IPS-11a (cell line): ENCODE results near the gene LMF1.
"Not testable (repeated sequence)": the region's sequence is repeated elsewhere in the genome, so short reads cannot be mapped to it uniquely, and the experiment has no call there.

Source experiments
- H3K4me3 ChIP-seq: one replicate; pipeline ENCODE4 v1.5.1; 2013; ENCODE audit warnings: low read depth, low read length, control low read depth

Gene LMF1

DNA sequence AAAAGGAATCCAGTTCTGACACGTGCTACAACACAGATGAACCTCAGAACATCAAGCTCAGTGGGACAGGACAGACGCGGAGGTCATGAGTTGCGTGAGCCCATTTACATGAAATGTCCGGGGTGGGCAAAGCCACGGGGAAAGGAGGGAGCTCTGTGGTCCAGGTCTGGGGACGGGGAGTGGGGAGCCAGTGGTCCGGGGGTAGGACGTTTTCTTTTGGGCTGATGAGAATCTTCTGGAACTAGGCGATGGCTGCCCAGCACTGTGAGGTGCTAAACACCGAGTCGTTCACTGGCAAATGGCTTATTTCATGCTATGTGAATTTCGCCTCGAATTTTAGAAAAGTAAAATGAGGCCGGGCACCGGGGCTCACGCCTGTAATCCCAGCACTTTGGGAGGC, 2.6 kb upstream of the LMF1 start:
- no peak overlapping the region for H3K4me3 ChIP-seq

DNA sequence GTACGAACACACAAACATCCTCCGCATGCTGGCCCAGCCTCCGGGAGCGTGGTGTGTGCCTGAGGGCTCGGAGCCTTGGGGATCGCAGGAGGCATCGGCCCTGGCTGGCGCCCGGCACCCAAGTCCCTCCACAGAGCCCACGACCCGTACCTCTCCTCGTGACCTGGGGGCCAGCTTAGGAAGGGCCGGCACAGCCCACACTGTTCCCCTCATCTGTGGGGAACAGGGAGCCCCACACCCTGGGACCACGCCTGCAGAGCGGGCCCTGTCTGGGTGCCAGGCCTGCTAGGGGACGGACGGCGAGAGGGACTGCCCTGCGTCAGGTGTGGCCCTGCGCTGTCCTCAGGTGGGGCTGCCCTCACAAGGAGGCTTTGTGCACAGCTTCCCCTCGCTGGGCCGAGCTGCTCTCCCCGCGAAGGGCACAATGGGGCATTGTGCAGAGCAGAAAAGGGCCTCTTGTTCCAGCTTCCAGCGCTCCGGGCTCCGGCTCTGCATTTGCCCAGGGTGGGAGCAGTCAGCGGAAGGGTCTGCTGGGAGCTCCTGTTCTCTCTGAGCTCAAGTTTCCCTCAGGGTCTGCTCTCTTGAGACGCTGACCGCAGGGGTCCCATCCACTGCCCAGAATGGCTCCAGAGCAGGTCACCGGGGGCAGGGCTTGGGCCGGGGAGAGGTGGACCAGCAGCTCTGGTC, 1.7 kb upstream of the LMF1 start:
- no peak overlapping the region for H3K4me3 ChIP-seq

DNA sequence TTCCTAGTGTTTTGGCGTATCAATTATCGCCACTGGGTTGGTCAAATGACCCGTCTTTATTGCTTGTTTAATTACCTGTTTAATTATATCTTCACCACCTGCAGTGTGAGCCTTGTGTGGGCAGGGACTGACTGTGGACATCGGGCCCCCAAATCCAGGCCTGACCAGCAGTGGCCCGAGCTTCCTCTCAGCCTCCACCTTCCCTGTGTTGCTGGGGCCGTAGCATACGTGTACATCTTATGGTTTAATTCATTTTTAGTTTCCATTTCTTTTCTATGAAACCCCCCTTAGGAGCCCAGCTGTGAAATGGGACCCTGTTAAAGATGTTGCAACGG, 1.2 kb upstream of the LMF1 start:
- no peak overlapping the region for H3K4me3 ChIP-seq

DNA sequence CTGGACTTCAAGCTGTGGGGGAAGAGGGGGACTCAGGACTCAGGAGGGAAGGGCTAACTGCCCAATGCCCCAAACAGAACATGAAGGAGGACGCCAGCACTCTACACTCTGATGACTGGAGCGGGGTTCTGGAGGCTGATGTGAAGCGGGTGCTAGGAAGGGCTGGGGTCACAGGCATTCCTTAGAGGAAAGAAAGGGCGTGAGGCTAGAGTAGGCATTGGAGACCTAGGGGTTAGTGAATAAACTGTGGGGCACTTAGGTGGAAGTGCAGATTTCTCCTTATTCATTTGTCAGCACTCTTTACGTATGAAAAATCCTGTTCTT, 760 bp upstream of the LMF1 start:
- no peak overlapping the region for H3K4me3 ChIP-seq

DNA sequence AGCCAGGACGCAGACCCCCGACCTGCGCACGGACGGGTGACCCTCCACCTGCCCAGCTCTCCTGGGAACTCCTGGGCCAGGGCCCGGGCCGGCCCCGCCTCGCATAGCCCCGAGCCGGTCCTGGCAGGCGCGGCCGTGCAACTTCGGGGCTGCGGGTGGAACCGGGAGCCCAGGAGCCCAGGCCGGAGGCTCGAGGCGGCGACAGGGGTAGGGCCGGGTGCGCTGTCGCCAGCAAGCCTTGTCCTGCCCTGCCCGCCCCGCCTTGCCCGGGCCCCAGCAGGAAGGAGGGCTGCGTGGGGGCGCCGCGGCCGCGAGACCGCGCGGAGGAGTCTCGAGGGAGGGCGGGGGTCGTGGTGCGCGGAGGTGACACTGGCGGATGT, 408 bp downstream of the LMF1 start:
- H3K4me3 ChIP-seq, result peak overlapping the region; percentile 62

DNA sequence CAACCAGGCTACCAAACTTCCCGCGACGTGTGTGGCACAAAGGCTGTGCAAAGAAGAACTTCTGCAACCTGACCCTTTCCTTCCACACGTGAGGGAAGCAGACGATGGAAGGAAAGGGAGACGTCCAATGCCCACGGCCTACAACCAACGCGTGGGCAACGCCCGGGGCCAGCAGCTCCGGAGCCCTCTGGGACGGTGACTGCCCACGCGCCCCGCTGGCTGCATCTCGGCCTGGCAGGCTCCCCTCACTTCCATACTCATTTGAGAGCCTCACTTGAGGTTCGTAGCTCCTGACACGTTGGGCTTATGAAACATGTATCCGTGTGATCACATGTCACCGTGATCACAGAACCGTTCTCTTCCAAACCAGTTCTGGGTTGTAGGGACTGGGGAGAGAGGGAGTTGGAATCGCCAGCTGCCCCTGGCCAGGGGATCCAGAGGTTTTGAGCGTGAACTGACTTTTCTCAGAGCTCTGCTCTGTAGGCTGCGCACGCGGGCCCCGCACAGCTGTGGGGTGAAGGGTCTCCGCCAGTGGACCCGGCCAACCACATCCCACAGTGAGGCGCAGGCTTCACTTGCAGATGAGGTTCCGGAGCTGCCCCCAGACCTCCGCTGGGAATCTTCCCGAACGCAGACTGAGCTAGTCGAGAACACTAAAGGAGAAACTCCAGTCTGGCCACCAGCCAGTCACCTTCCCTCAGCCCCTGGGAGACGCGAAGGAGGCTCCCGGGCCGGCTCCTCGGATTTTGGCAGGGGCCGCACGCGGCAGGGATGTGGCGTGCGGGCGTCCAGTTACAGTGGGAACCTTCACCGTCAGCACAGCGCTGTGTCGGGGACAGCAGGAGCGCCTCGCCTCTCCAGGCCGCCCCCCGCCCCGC, 1.0 kb downstream of the LMF1 start:
- peak overlapping the region; percentile 62 for H3K4me3 ChIP-seq

DNA sequence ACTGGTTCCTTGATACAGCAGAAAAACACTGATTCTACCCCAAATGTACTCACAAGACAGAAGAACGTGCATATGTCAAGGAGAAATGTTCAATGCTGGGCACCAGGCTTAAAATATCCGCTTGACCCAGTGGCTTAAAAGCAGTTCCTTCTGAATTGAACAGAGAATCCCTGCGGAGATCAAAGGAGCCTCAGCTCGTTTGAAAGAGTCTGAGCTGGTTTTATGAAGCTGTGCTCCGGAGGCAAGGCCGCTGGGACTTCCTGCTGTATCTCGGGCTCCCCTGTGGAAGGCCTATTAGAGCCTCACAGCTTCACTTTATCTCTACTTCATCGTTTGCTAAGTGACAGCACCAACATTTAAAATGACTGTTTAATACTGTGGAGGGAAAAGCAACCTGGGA, 2.2 kb downstream of the LMF1 start:
- H3K4me3 ChIP-seq, result no peak overlapping the region

DNA sequence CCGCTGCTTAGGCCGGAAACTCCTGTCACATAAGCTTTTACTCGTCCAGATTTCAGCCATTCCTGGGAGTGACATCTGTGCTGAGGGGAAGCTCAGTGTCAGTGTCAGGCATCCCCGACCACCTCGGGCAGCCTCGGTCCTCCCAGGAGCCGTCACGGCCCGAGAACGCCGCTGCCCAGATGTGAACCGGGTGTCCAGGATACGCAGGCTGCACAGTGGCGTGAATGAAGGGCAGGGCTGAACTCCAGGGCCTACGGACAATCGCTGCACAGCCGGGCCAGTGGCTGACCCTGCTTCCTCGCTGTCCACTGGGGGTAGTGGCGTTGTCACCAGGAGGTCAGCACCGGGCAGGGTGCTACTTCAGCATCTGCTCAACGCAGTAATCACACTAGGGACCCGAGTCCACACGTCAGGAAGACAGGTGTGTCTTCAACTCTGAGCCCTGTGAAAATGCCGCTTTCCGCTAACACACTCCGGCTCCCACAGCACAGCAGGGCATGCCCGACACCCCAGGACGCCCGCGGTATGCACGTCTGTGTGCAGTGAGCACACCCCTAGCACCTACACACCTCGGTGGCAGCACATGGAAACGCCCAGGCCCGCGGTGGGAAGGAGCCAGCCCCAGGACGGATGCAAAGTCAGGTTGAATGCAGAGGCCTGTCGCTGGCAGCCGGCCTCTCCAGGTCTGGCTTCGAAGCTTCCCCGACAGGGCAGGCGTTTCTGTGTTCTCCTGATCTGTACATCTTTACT, 3.1 kb downstream of the LMF1 start:
- no peak overlapping the region for H3K4me3 ChIP-seq

DNA sequence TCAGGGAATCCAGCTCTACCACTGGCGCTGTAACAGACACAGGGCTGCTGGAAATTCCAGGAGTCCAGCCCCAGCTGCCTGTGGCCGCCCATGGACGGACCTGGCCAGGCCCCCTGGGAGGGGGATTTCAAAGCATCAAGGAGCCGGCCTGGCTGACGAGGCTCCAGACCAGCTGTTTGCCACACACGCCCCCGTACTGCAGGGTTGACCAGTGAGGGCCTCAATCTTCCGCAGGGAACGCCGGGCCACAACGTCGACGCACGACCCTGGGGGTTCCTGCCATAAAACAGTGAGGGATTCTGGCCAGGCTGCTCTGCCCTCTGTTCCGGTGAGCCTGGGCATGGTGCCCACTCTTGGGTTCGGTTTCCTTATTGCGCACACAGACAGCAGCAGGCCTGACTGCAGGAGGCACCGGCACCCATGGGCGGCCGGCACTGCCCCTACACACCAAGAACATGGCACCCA, 3.7 kb downstream of the LMF1 start:
- H3K4me3 ChIP-seq, result no peak overlapping the region

DNA sequence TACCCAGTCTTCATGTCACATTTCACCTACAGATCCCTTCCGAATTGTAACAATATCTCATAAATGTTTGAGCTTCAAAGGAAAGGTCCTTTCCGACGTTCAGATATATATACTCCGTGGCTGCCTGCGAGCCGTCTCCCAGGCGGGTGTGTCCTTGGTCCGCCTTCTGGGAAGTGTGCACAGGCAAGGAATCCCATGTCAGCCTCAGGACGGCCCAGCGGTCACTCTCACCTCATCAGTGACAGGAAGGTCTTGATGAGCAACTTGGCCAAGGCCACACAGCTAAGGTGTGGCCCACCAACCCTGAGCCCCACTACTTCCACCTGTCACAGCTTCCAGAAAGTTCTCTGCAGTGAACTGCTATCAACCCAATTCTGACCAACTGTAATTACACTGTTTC, 4.3 kb downstream of the LMF1 start:
- no peak overlapping the region for H3K4me3 ChIP-seq

DNA sequence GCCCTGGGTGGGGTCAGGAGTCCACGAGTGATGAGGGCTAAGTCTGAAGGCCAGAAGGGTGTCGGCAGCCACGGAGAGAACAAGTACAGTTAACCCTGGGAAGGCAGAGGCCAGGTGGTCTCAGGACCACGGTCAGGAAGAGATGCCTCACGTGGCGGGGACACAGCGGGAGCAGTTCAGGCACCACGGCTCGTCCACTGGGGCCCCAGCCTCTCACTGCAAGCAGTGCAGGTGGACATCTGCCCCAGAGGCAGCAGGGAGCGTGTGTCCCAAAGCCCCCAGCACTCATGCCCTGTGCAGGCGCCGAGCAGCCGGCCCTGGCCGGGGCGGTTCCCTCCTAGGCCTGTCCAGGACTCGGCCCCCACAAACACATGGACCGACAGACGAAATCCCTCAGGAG, 4.7 kb downstream of the LMF1 start:
- H3K4me3 ChIP-seq, result no peak overlapping the region

DNA sequence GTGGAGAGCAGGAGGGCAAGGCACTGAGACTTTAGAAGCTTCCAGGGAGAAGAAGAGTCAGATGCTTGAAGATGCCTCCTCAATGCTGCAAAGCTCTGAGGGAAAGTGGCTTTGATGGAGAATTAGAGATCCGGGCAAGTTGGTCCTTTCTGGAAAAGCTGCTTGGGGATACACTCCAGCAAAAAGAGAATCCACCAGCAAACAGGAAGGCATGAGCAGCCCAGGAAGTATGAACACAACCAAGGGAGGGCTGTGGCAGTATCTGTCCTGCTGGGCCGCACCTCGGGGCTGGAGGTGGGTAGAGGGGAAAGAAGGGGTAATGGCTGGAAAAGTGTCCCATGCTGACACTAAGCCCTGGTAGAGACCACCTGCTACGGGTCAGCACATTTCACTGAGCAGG, 5.3 kb downstream of the LMF1 start:
- no peak overlapping the region for H3K4me3 ChIP-seq

DNA sequence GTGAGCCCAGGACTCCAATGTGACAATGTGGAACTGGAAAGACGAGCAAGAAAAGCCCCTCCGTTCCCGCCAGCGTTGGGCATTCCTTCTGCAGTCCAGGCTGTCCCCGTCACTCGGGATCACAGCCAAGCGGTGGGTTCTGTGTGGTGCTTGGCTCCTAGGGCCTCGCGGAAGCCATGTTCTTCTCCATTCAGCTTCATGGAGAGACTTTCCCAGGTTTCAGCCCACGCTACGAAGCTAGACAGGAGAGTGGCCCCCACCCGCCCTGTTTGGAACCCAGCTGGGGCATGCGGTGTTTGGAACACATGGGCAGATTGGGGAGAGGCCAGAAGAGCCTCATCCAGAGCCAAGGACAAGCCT, 5.8 kb downstream of the LMF1 start:
- no peak overlapping the region for H3K4me3 ChIP-seq

DNA sequence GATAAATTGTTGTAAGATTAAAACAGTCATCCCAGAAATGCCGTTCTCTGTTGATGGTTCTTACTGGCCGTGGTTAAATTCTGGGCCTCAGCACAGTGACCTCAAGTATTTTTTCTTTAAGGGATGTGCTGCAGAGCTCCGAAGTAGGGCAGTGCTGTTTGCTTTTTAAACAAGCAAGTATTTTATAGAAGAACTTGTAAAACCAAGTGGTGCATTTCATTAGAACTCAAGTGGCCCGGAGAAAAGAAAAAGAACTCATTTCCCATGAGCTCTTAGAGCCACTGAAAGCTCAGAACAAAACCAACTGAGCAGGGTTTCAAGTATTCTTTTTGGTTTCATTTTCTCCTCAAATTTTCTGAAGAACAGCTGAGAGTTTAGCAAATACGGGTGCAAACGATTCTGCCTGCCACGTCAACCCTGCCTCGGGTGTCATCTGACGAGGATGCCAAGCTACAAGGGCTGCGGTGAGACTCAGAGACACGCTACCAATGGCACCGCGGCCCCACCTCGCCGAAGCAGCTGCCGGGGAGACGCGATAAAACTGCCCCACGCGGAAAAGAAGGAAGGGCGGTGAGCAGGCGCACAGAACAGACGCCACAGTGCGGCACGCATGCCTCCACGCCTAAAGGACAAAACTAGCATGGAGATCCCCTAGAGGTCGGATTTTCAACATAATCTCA, 6.3 kb downstream of the LMF1 start:
- no peak overlapping the region for H3K4me3 ChIP-seq

DNA sequence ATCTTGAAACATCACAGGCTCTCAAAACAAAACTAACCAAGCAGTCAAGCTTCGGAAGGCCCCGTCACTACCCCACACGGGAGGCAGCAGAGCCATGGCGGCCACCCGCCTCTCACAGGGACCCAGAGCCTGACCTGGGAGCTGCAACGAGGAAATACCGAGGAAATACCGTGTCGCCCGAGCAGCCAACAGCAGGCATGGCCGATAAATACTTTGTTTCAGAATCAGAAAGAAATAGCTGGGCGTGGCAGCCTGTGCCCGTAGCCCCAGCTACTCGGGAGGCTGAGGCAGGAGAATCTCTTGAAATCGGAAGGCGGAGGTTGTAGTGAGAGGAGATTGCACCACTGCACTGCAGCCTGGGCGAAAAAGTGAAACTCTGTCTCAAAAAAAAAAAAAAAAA, 6.9 kb downstream of the LMF1 start:
- H3K4me3 ChIP-seq, result no peak overlapping the region

DNA sequence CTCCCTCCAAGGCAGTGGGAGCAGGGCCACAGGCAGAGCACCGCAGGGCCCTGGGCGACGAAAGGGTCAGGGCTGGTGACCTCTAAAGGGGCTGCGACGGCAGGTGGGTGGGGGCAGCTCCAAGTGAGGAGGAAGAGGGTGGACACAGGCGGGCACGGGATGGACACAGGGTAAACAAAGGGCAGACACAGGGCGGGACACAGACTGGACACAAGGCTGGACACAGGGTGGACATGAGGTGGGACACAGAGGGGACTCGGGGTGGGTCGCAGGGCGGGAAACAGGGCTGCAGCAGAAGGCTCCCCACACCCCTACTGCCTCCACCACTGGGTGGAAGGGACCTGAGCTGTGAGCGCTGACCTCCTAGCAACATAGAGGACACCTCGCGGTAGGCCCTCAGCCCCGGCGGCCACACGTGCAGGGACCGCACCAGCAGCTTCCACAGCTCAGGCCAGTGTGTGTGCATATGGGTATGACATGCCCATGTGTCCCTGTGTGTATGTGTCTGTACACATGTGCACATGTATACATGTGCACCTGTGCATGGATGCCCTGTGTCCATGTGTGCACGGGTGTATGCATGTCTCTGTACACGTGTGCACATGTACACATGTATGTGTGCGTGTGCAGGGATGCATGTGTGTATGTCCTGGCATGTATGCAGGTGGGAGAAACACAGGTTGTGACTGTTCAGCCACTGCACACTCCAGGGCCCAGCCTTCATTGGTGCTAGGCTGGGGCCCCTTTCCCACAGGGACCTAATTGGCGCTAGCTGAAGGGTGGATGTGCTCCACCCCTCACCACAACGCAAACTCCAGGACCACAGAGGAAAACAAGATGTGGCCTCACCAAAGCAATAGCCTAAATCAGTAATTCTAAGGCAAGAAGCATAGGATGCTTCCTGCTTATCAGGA, 7.6 kb downstream of the LMF1 start:
- H3K4me3 ChIP-seq, result no peak overlapping the region

DNA sequence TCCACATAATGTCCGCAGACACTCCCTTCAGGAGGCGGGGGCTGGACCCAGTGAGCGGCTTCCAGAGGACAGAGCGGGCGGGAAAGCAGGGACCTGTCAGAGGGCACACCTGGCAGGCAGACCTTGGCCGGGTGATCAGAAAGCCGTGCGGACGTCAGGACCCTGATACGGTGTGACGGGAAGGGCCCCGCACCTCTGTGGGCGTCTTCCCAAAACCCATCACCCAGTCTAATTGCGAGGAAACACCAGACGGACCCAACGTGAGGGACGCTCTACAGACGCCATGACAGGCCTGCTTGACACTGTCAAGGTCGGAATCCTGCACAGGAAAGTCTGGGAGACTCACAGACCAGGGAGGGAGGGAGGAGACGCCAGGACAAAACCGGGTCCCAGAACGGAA, 8.4 kb downstream of the LMF1 start:
- H3K4me3 ChIP-seq, result no peak overlapping the region

DNA sequence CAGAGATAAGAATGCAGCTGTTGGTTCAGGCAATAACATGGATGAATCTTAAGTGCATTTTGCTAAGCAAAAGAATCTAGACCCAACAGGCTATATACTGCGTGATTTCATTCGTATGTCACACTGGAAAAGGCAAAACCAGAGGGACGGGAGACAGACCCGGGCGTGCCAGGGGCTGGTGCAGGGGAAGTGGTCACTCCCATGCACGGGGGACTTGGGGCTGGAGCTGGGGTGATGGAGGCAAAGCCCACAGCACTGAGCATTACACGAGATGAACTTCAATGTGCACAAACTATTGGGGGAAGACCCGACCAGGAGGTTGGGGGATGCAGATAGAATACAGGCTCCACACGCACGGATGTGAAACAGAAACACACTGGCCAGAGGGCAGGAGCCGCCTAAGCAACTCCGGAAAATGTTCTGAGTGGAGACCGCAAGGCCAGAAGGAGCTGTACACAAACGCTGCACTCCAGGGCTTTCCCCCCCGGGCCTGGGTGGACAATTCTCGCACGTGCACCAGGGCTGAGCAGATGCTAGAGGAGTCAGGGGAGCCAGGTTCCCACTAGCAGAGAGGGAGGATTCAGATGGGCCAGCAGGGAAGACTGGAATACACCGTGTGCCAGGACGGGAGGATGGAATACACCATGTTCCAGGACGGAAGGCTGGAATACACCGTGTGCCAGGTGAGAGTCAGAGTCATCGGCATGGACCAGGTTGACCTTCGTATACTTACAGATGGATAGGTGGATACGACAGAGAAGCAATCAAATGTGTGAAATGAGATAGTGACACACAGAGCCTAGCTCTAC, 11.3 kb downstream of the LMF1 start:
- no peak overlapping the region for H3K4me3 ChIP-seq

DNA sequence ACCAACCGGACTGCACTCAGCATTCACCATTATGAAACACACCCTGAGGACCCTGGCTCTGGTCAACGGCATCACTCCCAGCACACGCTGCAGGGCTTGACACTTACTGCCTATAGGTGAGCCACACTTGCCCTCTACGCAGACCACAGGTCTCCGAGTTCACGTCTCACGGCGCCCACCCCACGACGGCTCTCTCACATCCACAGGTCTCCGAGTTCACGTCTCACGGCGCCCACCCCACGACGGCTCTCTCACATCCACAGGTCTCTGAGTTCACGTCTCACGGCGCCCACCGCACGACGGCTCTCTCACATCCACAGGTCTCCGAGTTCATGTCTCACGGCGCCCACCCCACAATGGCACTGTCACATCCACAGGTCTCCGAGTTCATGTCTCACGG, 15.0 kb downstream of the LMF1 start:
- not testable (repeated sequence) for H3K4me3 ChIP-seq

DNA sequence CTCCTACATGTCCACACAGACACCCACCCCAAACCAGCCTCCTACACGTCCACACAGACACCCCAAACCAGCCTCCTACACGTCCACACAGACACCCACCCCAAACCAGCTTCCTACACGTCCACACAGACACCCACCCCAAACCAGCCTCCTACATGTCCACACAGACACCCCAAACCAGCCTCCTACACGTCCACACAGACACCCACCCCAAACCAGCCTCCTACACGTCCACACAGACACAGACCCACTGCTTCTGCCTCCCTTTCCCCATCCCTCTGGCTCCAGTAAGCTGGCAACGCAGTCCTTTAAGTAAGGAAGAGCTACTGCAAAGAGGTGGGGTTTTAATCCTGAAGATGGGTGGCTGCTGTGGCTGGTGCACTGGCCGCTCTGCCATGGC, 17.0 kb downstream of the LMF1 start:
- not testable (repeated sequence) for H3K4me3 ChIP-seq
